Ovary (tissue), 3 donors: ENCODE results near the gene FIGNL2.

Source experiments
- CTCF ChIP-seq, 3 donors: fragments of 450-650 bp in 2 of 3; fragments of 200-600 bp in 1 of 3; IDR thresholded peaks; one replicate each; pipeline versions ENCODE4 v1.5.1 to v1.8.0; 2016 to 2022; ENCODE audit warnings: antibody characterized with exemption in 3 of 3, mild to moderate bottlenecking in 1 of 3
- POLR2A ChIP-seq: fragments of 450-650 bp; IDR thresholded peaks from one replicate; pipeline ENCODE4 v1.6.1; 2017; ENCODE audit warnings: antibody characterized with exemption, mild to moderate bottlenecking, moderate library complexity
- donor health status: DM: no; HTN: no; CAD: no.

DNA sequence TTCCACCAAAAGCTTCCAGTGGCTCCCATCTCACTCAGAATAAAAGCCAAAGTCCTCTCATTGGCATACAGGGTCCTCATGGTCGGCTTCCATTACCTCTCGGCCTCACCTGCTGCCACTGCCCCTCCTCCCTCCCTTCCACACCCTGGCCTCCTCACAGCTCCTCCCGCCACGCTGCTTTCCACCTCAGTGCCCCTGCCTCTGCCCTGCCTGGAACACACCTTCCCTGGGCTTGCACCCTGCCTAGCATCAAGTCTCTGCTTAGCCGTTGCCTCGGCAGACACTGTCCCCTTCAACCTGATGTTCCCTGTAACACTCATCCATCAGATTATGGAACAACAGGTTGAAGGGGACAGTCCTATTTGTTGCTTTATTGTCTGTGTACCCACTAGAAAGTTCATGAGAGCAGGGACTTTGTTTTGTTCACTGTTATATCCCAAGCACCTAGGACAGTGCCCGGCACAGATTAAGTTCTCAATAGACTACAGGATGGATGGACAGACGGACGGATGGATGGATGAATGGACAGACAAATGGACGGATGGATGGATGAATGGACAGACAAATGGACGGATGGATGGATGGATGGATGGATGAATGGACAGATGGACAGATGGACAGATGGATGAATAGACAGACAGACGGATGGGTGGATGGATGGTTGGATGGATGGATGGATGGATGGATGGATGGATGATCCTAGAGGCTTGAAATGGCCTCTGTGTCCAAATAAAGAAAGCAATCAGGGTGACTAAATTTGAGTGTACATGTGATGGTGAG lies 14.9 kb downstream of the FIGNL2 start:
- no peak for TF ChIP-seq CTCF (IDR thresholded peaks at IDR 0.05)
- no peak for TF ChIP-seq POLR2A
